Left kidney (tissue), 2 donors: ENCODE measurements around the gene MACROD1. TPM values are rescaled to one million over a fixed set of nuclear protein-coding genes. Genes with fewer than 3 reads are reported as not detected.
"Not testable (repeated sequence)": the region's sequence is repeated elsewhere in the genome, so short reads cannot be mapped to it uniquely, and the experiment has no call there.

Source experiments
- DNase-seq: peaks from one replicate; pipeline ENCODE4 v3.0.0-alpha.2; 2013
- polyA plus RNA-seq: library from polyadenylated mRNA; unstranded; fragments of 120-200 nt; gene quantifications from one replicate; pipeline ENCODE4 v1.2.1, GENCODE V29; 2013; ENCODE audit not compliant: insufficient read length

The MACROD1 gene
- polyA plus RNA-seq, 1 donor = 13.3 TPM

GRCh38 chr11:63963895-63964294 is 202.0 kb downstream of the MACROD1 start:
- DNase-seq = not testable (repeated sequence)

- DNase-seq = peak; percentile 33
Measured at GRCh38 chr11:63961608-63962412, 204.1 kb downstream of the MACROD1 start.

GRCh38 chr11:63958008-63958407 is 207.9 kb downstream of the MACROD1 start:
- no peak for DNase-seq

- DNase-seq = no peak
Measured at GRCh38 chr11:63952570-63952969, 213.3 kb downstream of the MACROD1 start.

GRCh38 chr11:63951779-63952536 is 214.0 kb downstream of the MACROD1 start:
- DNase-seq = no peak

Other genes starting within 250 kb of the MACROD1 start
- 12.2 TPM for gene RCOR2, start 248.9 kb downstream of the MACROD1 start, polyA plus RNA-seq
- 45.7 TPM for gene NAA40, start 227.1 kb downstream of the MACROD1 start, polyA plus RNA-seq
- gene COX8A, start 191.5 kb downstream of the MACROD1 start, polyA plus RNA-seq = 194 TPM
- 105 TPM for gene OTUB1, start 179.7 kb downstream of the MACROD1 start, polyA plus RNA-seq
- 3.3 TPM for gene FLRT1, start 130.2 kb downstream of the MACROD1 start, polyA plus RNA-seq
- gene STIP1, start 20.1 kb upstream of the MACROD1 start, polyA plus RNA-seq = 215 TPM
- 4.1 TPM for gene FERMT3, start 40.6 kb upstream of the MACROD1 start, polyA plus RNA-seq
- gene TRPT1, start 60.1 kb upstream of the MACROD1 start, polyA plus RNA-seq = 44.8 TPM
- 24.1 TPM for gene NUDT22, start 60.2 kb upstream of the MACROD1 start, polyA plus RNA-seq
- gene DNAJC4, start 64.4 kb upstream of the MACROD1 start, polyA plus RNA-seq = 53.4 TPM
- 87.6 TPM for gene VEGFB, start 68.5 kb upstream of the MACROD1 start, polyA plus RNA-seq
- gene FKBP2, start 75.0 kb upstream of the MACROD1 start, polyA plus RNA-seq = 72.7 TPM
- 56.4 TPM for gene PPP1R14B, start 80.8 kb upstream of the MACROD1 start, polyA plus RNA-seq
- 13.5 TPM for gene PLCB3, start 85.4 kb upstream of the MACROD1 start, polyA plus RNA-seq
- gene BAD, start 118.6 kb upstream of the MACROD1 start, polyA plus RNA-seq = 37.9 TPM
- gene GPR137, start 119.7 kb upstream of the MACROD1 start, polyA plus RNA-seq = 32.5 TPM
- not detected for gene KCNK4, start 125.2 kb upstream of the MACROD1 start, polyA plus RNA-seq
- not detected for gene CATSPERZ, start 134.2 kb upstream of the MACROD1 start, polyA plus RNA-seq
- gene ESRRA, start 139.4 kb upstream of the MACROD1 start, polyA plus RNA-seq = 20.9 TPM
- gene TRMT112, start 151.4 kb upstream of the MACROD1 start, polyA plus RNA-seq = 183 TPM
- gene PRDX5, start 152.0 kb upstream of the MACROD1 start, polyA plus RNA-seq = 148 TPM
- 3.3 TPM for gene CCDC88B, start 174.1 kb upstream of the MACROD1 start, polyA plus RNA-seq
- gene RPS6KA4, start 193.0 kb upstream of the MACROD1 start, polyA plus RNA-seq = 9.1 TPM